GM12878 (cell line): ENCODE data around the gene TANK. TPM values are rescaled to one million over a fixed set of nuclear protein-coding genes. Genes with fewer than 3 reads are reported as not detected.
A peak's percentile ranks its signal among the peaks of the same experiment; 100 is the strongest.

Experiments used
- ATAC-seq: fragments of 200-7000 bp; cut with Tn5 transposase; 3 replicates; pipeline ENCODE4 v1.9.1; 2020; ENCODE audit warnings: mild to moderate bottlenecking, moderate library complexity
- BruUV-seq: library from RNA; stranded (reverse); fragments of 400-500 nt; replicated peaks from 2 replicates; lab custom pipeline; 2021; lab: Mats Ljungman, UMichigan
- CTCF ChIA-PET: fragments of 300-600 bp; sonication (Branson Sonifier 250); formaldehyde crosslinking; extraction: SDS; loops from one replicate; lab custom pipeline; 2021; ENCODE audit warnings: inconsistent platforms; lab: Yijun Ruan, JAX
- POLR2A ChIA-PET: fragments of 350-600 bp; formaldehyde crosslinking; extraction: SDS; loops from one replicate; lab custom pipeline; 2021; ENCODE audit warnings: inconsistent platforms; lab: Charles Lee
- RAD21 ChIA-PET: fragments of 300-600 bp; sonication (Branson Sonifier 250); formaldehyde crosslinking; loops from one replicate; lab custom pipeline; 2023; ENCODE audit warnings: antibody characterized with exemption; ENCODE audit not compliant: unreplicated experiment; lab: Charles Lee
- SMC1A ChIA-PET: fragments of 300-600 bp; sonication (Branson Sonifier 250); formaldehyde crosslinking; loops from one replicate; lab custom pipeline; 2023; ENCODE audit not compliant: unreplicated experiment, uncharacterized antibody; lab: Charles Lee
- DNase-seq: peaks from one replicate; pipeline ENCODE4 v3.0.0-alpha.2; 2011; ENCODE audit warnings: low read depth, low spot score
- FAIRE-seq: peaks from 3 replicates; lab custom pipeline; 2011; peaks lifted over from hg19 to GRCh38; lab: Jason Lieb, UNC
- H2AFZ ChIP-seq: 2 replicates; pipeline ENCODE4 v1.6.0; 2011; ENCODE audit warnings: low read depth, low read length, control low read depth; ENCODE audit not compliant: control insufficient read depth
- H3K27ac ChIP-seq: 2 replicates; pipeline ENCODE4 v1.5.1; 2011; ENCODE audit warnings: control low read depth; ENCODE audit not compliant: control insufficient read depth, insufficient read depth
- H3K27me3 ChIP-seq, 2 experiments: replicated peaks in 1 of 2; 2 replicates each; pipeline versions ENCODE4 v1.6.0 to v1.6.1; 2011; ENCODE audit warnings: low read length in 1 of 2; ENCODE audit not compliant: control insufficient read depth in 2 of 2, insufficient read depth in 2 of 2
- H3K36me3 ChIP-seq, 2 experiments: 2 replicates each; pipeline ENCODE4 v1.5.1; 2011; ENCODE audit warnings: low read length in 1 of 2; ENCODE audit not compliant: control insufficient read depth in 2 of 2, insufficient read depth in 2 of 2
- H3K4me1 ChIP-seq: 2 replicates; pipeline ENCODE4 v1.6.1; 2011; ENCODE audit warnings: mild to moderate bottlenecking, low read length, moderate library complexity, mixed read lengths; ENCODE audit not compliant: control insufficient read depth, insufficient read depth
- H3K4me2 ChIP-seq: 2 replicates; pipeline ENCODE4 v1.6.0; 2011; ENCODE audit warnings: control low read depth; ENCODE audit not compliant: control insufficient read depth, insufficient read depth
- H3K4me3 ChIP-seq: fragments of 200-600 bp; sonication (generic); 2 replicates; pipeline ENCODE4 v1.5.1; 2016
- H3K79me2 ChIP-seq: 2 replicates; pipeline ENCODE4 v1.6.0; 2011; ENCODE audit warnings: low read length; ENCODE audit not compliant: control insufficient read depth, insufficient read depth
- H3K9ac ChIP-seq: 2 replicates; pipeline ENCODE4 v1.8.0; 2011; ENCODE audit warnings: low read length, control low read depth, mixed read lengths; ENCODE audit not compliant: control insufficient read depth, insufficient read depth
- H3K9me3 ChIP-seq: replicated peaks from 3 replicates; pipeline ENCODE4 v1.5.1; 2011; ENCODE audit warnings: mild to moderate bottlenecking, low read length; ENCODE audit not compliant: control insufficient read depth, insufficient read depth
- H4K20me1 ChIP-seq: 2 replicates; pipeline ENCODE4 v1.6.0; 2011; ENCODE audit not compliant: control insufficient read depth, insufficient read depth
- ATF7 ChIP-seq: fragments of 450-650 bp; IDR thresholded peaks from 2 replicates; pipeline ENCODE4 v1.6.1; 2016; ENCODE audit warnings: low read depth, mild to moderate bottlenecking
- CREM ChIP-seq: IDR thresholded peaks from 2 replicates; pipeline ENCODE4 v1.6.1; 2014; ENCODE audit warnings: antibody characterized with exemption, low read depth
- E4F1 ChIP-seq: fragments of 450-650 bp; IDR thresholded peaks from 2 replicates; pipeline ENCODE4 v1.6.1; 2018; ENCODE audit warnings: borderline replicate concordance, mild to moderate bottlenecking; ENCODE audit not compliant: partially characterized antibody
- HCFC1 ChIP-seq: fragments of 150-350 bp; IDR thresholded peaks from 2 replicates; pipeline ENCODE4 v1.6.1; 2014; ENCODE audit warnings: low read length
- HDAC6 ChIP-seq: fragments of 200-600 bp; sonication (generic); IDR thresholded peaks from one replicate; pipeline ENCODE4 v1.8.0; 2017; ENCODE audit warnings: antibody characterized with exemption; ENCODE audit not compliant: unreplicated experiment
- LARP7 ChIP-seq: fragments of 450-650 bp; IDR thresholded peaks from 2 replicates; pipeline ENCODE4 v1.6.1; 2017; ENCODE audit warnings: mild to moderate bottlenecking
- MEF2B ChIP-seq: fragments of 450-650 bp; IDR thresholded peaks from 2 replicates; pipeline ENCODE4 v1.6.1; 2018; ENCODE audit warnings: mild to moderate bottlenecking, moderate library complexity; ENCODE audit not compliant: partially characterized antibody, poor library complexity, severe bottlenecking
- POLR2A ChIP-seq: IDR thresholded peaks from 2 replicates; pipeline ENCODE4 v1.6.1; 2011; ENCODE audit warnings: low read depth, mild to moderate bottlenecking, low read length
- POU2F2 ChIP-seq: IDR thresholded peaks from 3 replicates; pipeline ENCODE4 v1.6.1; 2011; ENCODE audit warnings: low read depth, mild to moderate bottlenecking, low read length, borderline replicate concordance
- RELA ChIP-seq: fragments of 450-650 bp; IDR thresholded peaks from 2 replicates; pipeline ENCODE4 v1.8.0; 2014; ENCODE audit warnings: borderline replicate concordance; ENCODE audit not compliant: partially characterized antibody
- SMARCA5 ChIP-seq: fragments of 450-650 bp; IDR thresholded peaks from 2 replicates; pipeline ENCODE4 v1.6.1; 2017; ENCODE audit warnings: mild to moderate bottlenecking
- SMC3 ChIP-seq: IDR thresholded peaks from 2 replicates; pipeline ENCODE4 v1.6.1; 2011; ENCODE audit warnings: low read length, improper control_type of control experiment, borderline replicate concordance
- SREBF1 ChIP-seq: IDR thresholded peaks from 2 replicates; pipeline ENCODE4 v1.6.1; 2012; ENCODE audit warnings: mild to moderate bottlenecking, low read length
- TCF7 ChIP-seq: IDR thresholded peaks from 2 replicates; pipeline ENCODE4 v1.6.1; 2014; ENCODE audit warnings: antibody characterized with exemption, borderline replicate concordance
- ZNF274 ChIP-seq: IDR thresholded peaks from one replicate; pipeline ENCODE4 v1.8.0; 2011; ENCODE audit not compliant: insufficient read length, insufficient read depth
- ZSCAN29 ChIP-seq: fragments of 450-650 bp; IDR thresholded peaks from 2 replicates; pipeline ENCODE4 v1.6.1; 2017; ENCODE audit warnings: mild to moderate bottlenecking, moderate library complexity
- WGBS: methylation state at CpG from one replicate; pipeline ENCODE4 v1.1.6; 2016; ENCODE audit warnings: low lambda C conversion rate; ENCODE audit not compliant: insufficient replicate concordance, insufficient coverage; ENCODE audit errors: missing lambda C conversion rate; 5-methylcytosine and 5-hydroxymethylcytosine counted together
- in situ Hi-C: fragments of 300-500 bp; cut with MboI; formaldehyde crosslinking; loops from 9 replicates; pipeline ENCODE4 v1.14.3; 2018; ENCODE audit warnings: mixed read lengths
- intact Hi-C: fragments of 100-400 bp; cut with micrococcal nuclease; formaldehyde crosslinking; loops from one replicate; pipeline ENCODE4 v1.14.2; 2022; ENCODE audit not compliant: unreplicated experiment
- polyA plus RNA-seq, 11 experiments: library from polyadenylated mRNA; depleted of rRNA in 4 of 11; unstranded in 6 of 11; stranded (reverse) in 5 of 11; fragments of >200 nt; fragmentation: Nextera tagmentation in 4 of 11; fragmentation: Illumina TruSeq in 1 of 11; extraction: Ambion mirVana in 4 of 11; extraction: Trizol in 1 of 11; gene quantifications; 1 replicate in 1 of 11; 2 replicates in 10 of 11; pipeline versions ENCODE4 v1.2.1 to v1.2.3, GENCODE V29; 2011 to 2016; ENCODE audit warnings: inconsistent platforms in 2 of 11, missing spikeins in 2 of 11, low read depth in 1 of 11
- total RNA-seq, 4 experiments: library from RNA; depleted of rRNA in 3 of 4; stranded (reverse); fragments of >200 nt in 3 of 4; fragmentation: Illumina TruSeq in 1 of 4; extraction: Trizol in 1 of 4; gene quantifications; 2 replicates each; pipeline versions ENCODE4 v1.2.1 to v1.2.3, GENCODE V29; 2013 to 2021
- TF ChIP-seq, protein P1 (sequence below): fragments of 450-650 bp; IDR thresholded peaks from 2 replicates; pipeline ENCODE4 v1.6.1; 2017; ENCODE audit warnings: antibody characterized with exemption, mild to moderate bottlenecking, moderate library complexity
- TF ChIP-seq, protein P2 (sequence below): IDR thresholded peaks from 2 replicates; pipeline ENCODE4 v1.6.1; 2011; ENCODE audit warnings: borderline replicate concordance, low read depth, mild to moderate bottlenecking, moderate library complexity, mixed read lengths, low read length; ENCODE audit not compliant: insufficient read depth; ENCODE audit errors: extremely low read length
- TF ChIP-seq, protein P3 (sequence below): IDR thresholded peaks from 2 replicates; pipeline ENCODE4 v1.6.1; 2012; ENCODE audit warnings: low read depth, low read length, improper control_type of control experiment

Gene TANK
- total and polyA plus RNA-seq, 10 of the 15 experiments (the other 5 are each of a cell fraction or from before 2014, with no cell fraction given), result 48.6 to 127 (median 103) TPM

- 28% methylated on average over 2 of the region's 2 CpGs for WGBS
- RAD21 ChIA-PET, result interaction anchor here (6.0 kb wide), 1 partner anchor 36 kb away, joined by 71 read pairs; no protein-coding TSS in a partner anchor
- in situ Hi-C loops, result no loop called here
- no peaks in the 10 kb centered on the region for H3K36me3 ChIP-seq
- no peaks in the 10 kb centered on the region for H3K4me1 ChIP-seq
- POLR2A ChIA-PET, result interaction anchor here (1.0 to 1.9 kb wide), 2 partner anchors 15 to 29 kb away, joined by 3 to 7 read pairs; no protein-coding TSS in a partner anchor
- H3K4me2 ChIP-seq, result peak overlapping the region; percentile 76
- CTCF ChIA-PET, result interaction anchor here (1.4 kb wide), 1 partner anchor 55 kb away, joined by 3 read pairs; no protein-coding TSS in a partner anchor
- H3K27ac ChIP-seq, result peak overlapping the region; percentile 28; the same call in 1 of the 2 replicates
- H3K4me3 ChIP-seq, result peak overlapping the region; percentile 55
- ATAC-seq, result peak; percentile 56
- peaks cover 86% of the 10 kb centered on the region for H3K79me2 ChIP-seq
- H3K9me3 ChIP-seq, result peaks cover 2% of the 10 kb centered on the region; the same call in 2 of the 3 replicates
- no TSS peak for BruUV-seq
- no peak for DNase-seq
- peak; percentile 85 for FAIRE-seq
- no peak overlapping the region for H2AFZ ChIP-seq
- no peak overlapping the region for H3K9ac ChIP-seq
- no peaks in the 10 kb centered on the region for H4K20me1 ChIP-seq
- SMC1A ChIA-PET, result interaction anchor here (0.6 to 7.4 kb wide), 9 partner anchors 8 to 1368 kb away, joined by 3 to 130 read pairs (median 5); no protein-coding TSS in a partner anchor
- H3K27me3 ChIP-seq, result no peaks in the 10 kb centered on the region
- intact Hi-C loops, result loop anchor here (1.0 kb wide), 1 partner anchor 19 kb away; the partner anchor contains the start of gene TANK
- TF ChIP-seq ZNF274 (no peak), ATF7 (no peak), CREM (0 out of 2 replicates have a peak, but pooled peaks have one; percentile 14), POLR2A (no peak), MEF2B (peak; percentile 11), E4F1 (no peak), POU2F2 (no peak; the same call in 2 of the 3 replicates), HDAC6 (no peak), SMARCA5 (no peak), SMC3 (no peak), SREBF1 (no peak), RELA (no peak), LARP7 (no peak), TCF7 (no peak), ZSCAN29 (peak; percentile 64; the same call in 1 of the 2 replicates), HCFC1 (no peak)
- TF ChIP-seq, protein P1, sequence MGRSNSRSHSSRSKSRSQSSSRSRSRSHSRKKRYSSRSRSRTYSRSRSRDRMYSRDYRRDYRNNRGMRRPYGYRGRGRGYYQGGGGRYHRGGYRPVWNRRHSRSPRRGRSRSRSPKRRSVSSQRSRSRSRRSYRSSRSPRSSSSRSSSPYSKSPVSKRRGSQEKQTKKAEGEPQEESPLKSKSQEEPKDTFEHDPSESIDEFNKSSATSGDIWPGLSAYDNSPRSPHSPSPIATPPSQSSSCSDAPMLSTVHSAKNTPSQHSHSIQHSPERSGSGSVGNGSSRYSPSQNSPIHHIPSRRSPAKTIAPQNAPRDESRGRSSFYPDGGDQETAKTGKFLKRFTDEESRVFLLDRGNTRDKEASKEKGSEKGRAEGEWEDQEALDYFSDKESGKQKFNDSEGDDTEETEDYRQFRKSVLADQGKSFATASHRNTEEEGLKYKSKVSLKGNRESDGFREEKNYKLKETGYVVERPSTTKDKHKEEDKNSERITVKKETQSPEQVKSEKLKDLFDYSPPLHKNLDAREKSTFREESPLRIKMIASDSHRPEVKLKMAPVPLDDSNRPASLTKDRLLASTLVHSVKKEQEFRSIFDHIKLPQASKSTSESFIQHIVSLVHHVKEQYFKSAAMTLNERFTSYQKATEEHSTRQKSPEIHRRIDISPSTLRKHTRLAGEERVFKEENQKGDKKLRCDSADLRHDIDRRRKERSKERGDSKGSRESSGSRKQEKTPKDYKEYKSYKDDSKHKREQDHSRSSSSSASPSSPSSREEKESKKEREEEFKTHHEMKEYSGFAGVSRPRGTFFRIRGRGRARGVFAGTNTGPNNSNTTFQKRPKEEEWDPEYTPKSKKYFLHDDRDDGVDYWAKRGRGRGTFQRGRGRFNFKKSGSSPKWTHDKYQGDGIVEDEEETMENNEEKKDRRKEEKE, result no peak
- TF ChIP-seq, protein P2, sequence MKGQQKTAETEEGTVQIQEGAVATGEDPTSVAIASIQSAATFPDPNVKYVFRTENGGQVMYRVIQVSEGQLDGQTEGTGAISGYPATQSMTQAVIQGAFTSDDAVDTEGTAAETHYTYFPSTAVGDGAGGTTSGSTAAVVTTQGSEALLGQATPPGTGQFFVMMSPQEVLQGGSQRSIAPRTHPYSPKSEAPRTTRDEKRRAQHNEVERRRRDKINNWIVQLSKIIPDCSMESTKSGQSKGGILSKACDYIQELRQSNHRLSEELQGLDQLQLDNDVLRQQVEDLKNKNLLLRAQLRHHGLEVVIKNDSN, result no peak
- TF ChIP-seq, protein P3, sequence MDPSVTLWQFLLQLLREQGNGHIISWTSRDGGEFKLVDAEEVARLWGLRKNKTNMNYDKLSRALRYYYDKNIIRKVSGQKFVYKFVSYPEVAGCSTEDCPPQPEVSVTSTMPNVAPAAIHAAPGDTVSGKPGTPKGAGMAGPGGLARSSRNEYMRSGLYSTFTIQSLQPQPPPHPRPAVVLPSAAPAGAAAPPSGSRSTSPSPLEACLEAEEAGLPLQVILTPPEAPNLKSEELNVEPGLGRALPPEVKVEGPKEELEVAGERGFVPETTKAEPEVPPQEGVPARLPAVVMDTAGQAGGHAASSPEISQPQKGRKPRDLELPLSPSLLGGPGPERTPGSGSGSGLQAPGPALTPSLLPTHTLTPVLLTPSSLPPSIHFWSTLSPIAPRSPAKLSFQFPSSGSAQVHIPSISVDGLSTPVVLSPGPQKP, result no peak
Observed at GRCh38 chr2:161141033-161141432, 19.2 kb upstream of the TANK start.
